ENCODE data around the gene MYLK.
A peak's percentile ranks its signal among the peaks of the same experiment; 100 is the strongest.

MYLK gene

GRCh38 chr3:123877466-123877865 is 6.7 kb downstream of the MYLK start:
- DNase-seq = no peak

GRCh38 chr3:123876858-123877257 is 7.3 kb downstream of the MYLK start:
- no peak for DNase-seq

GRCh38 chr3:123872621-123873020 is 11.5 kb downstream of the MYLK start:
- DNase-seq = no peak

- DNase-seq = peak; percentile 62
These were observed 12.2 kb downstream of the MYLK start for GRCh38 chr3:123871946-123872345.

GRCh38 chr3:123870033-123870432 is 14.1 kb downstream of the MYLK start:
- DNase-seq = no peak

GRCh38 chr3:123869165-123869564 is 15.0 kb downstream of the MYLK start:
- DNase-seq = no peak

GRCh38 chr3:123864706-123865105 is 19.4 kb downstream of the MYLK start:
- DNase-seq = no peak

- DNase-seq = no peak
These were observed 22.0 kb downstream of the MYLK start for GRCh38 chr3:123862152-123862551.

GRCh38 chr3:123861081-123861836 is 22.9 kb downstream of the MYLK start:
- no peak for DNase-seq

GRCh38 chr3:123859177-123859576 is 25.0 kb downstream of the MYLK start:
- peak; percentile 87 for DNase-seq

- no peak for DNase-seq
These were observed 29.2 kb downstream of the MYLK start for GRCh38 chr3:123854905-123855304.

- DNase-seq = peak; percentile 71
These were observed 30.3 kb downstream of the MYLK start for GRCh38 chr3:123853686-123854372.

GRCh38 chr3:123847209-123847608 is 36.9 kb downstream of the MYLK start:
- no peak for DNase-seq

- peak; percentile 68 for DNase-seq
These were observed 40.5 kb downstream of the MYLK start for GRCh38 chr3:123843668-123844067.

GRCh38 chr3:123842711-123843110 is 41.4 kb downstream of the MYLK start:
- DNase-seq = no peak

- peak; percentile 36 for DNase-seq
These were observed 42.5 kb downstream of the MYLK start for GRCh38 chr3:123841476-123842238.

GRCh38 chr3:123840961-123841360 is 43.2 kb downstream of the MYLK start:
- DNase-seq = no peak

GRCh38 chr3:123837858-123838257 is 46.3 kb downstream of the MYLK start:
- DNase-seq = no peak

- DNase-seq = peak; percentile 97
These were observed 49.5 kb downstream of the MYLK start for GRCh38 chr3:123834631-123835030.

- no peak for DNase-seq
These were observed 50.7 kb downstream of the MYLK start for GRCh38 chr3:123833398-123833785.

GRCh38 chr3:123832692-123833397 is 51.3 kb downstream of the MYLK start:
- DNase-seq = no peak

- DNase-seq = peak; percentile 19
These were observed 52.7 kb downstream of the MYLK start for GRCh38 chr3:123831420-123831819.

GRCh38 chr3:123821920-123822319 is 62.2 kb downstream of the MYLK start:
- no peak for DNase-seq

All from fibroblast of skin of abdomen (primary cell).